Cerebellar cortex (tissue), 1 donor: ENCODE measurements around the gene TTC22.
"Not testable (repeated sequence)": the region's sequence is repeated elsewhere in the genome, so short reads cannot be mapped to it uniquely, and the experiment has no call there.

Experiments
- DNase-seq: peaks from one replicate; pipeline ENCODE4 v3.0.0-alpha.2; 2015; ENCODE audit warnings: low spot score

TTC22 gene

GRCh38 chr1:54784066-54784465, 17.1 kb downstream of the TTC22 start:
- DNase-seq, result no peak

GRCh38 chr1:54782588-54782987, 18.5 kb downstream of the TTC22 start:
- no peak for DNase-seq

- DNase-seq, result no peak
These were observed 19.0 kb downstream of the TTC22 start for GRCh38 chr1:54782156-54782555.

GRCh38 chr1:54781023-54781723, 19.9 kb downstream of the TTC22 start:
- no peak for DNase-seq

- DNase-seq, result no peak
These were observed 23.7 kb downstream of the TTC22 start for GRCh38 chr1:54777431-54777830.

GRCh38 chr1:54777011-54777410, 24.1 kb downstream of the TTC22 start:
- no peak for DNase-seq

GRCh38 chr1:54775828-54776721, 25.0 kb downstream of the TTC22 start:
- not testable (repeated sequence) for DNase-seq

- peak; percentile 22 for DNase-seq
These were observed 26.2 kb downstream of the TTC22 start for GRCh38 chr1:54774820-54775498.

GRCh38 chr1:54772951-54773350, 28.2 kb downstream of the TTC22 start:
- DNase-seq, result no peak

- DNase-seq, result no peak
These were observed 33.0 kb downstream of the TTC22 start for GRCh38 chr1:54768093-54768492.

- no peak for DNase-seq
These were observed 33.6 kb downstream of the TTC22 start for GRCh38 chr1:54767526-54767925.

- DNase-seq, result no peak
These were observed 34.4 kb downstream of the TTC22 start for GRCh38 chr1:54766726-54767125.

GRCh38 chr1:54764922-54765561, 36.1 kb downstream of the TTC22 start:
- DNase-seq, result no peak

- peak; percentile 100 for DNase-seq
These were observed 36.8 kb downstream of the TTC22 start, which contains the start of gene PARS2 for GRCh38 chr1:54764133-54764921. Gene PARS2, minus strand, starts transcription at chr1:54764523. Its CDS starts 5,362 bp downstream, at chr1:54759161.

GRCh38 chr1:54763816-54764132, 37.3 kb downstream of the TTC22 start:
- DNase-seq, result no peak

- no peak for DNase-seq
These were observed 42.3 kb downstream of the TTC22 start for GRCh38 chr1:54758678-54759348.

- no peak for DNase-seq
These were observed 43.3 kb downstream of the TTC22 start for GRCh38 chr1:54757833-54758232.

- DNase-seq, result no peak
These were observed 46.4 kb downstream of the TTC22 start for GRCh38 chr1:54754486-54755285.

- no peak for DNase-seq
These were observed 47.1 kb downstream of the TTC22 start for GRCh38 chr1:54754045-54754444.

GRCh38 chr1:54751426-54751825, 49.7 kb downstream of the TTC22 start:
- no peak for DNase-seq
